ENCODE results near the gene KRT9. TPM values are rescaled to one million over a fixed set of nuclear protein-coding genes. Genes with fewer than 3 reads are reported as not detected.
"Not testable (repeated sequence)": the region's sequence is repeated elsewhere in the genome, so short reads cannot be mapped to it uniquely, and the experiment has no call there.

Gene KRT9, protein sequence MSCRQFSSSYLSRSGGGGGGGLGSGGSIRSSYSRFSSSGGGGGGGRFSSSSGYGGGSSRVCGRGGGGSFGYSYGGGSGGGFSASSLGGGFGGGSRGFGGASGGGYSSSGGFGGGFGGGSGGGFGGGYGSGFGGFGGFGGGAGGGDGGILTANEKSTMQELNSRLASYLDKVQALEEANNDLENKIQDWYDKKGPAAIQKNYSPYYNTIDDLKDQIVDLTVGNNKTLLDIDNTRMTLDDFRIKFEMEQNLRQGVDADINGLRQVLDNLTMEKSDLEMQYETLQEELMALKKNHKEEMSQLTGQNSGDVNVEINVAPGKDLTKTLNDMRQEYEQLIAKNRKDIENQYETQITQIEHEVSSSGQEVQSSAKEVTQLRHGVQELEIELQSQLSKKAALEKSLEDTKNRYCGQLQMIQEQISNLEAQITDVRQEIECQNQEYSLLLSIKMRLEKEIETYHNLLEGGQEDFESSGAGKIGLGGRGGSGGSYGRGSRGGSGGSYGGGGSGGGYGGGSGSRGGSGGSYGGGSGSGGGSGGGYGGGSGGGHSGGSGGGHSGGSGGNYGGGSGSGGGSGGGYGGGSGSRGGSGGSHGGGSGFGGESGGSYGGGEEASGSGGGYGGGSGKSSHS
- not detected in 2 replicates for total RNA-seq (2021)
- Bru-seq, nascent RNA, result not detected
- BruChase-seq, experiment 1, labeled RNA remaining after a 2-hour chase, result percentile 11 among the genes with signal in this experiment
- BruChase-seq, experiment 2, labeled RNA remaining after a 6-hour chase, result percentile 18 among the genes with signal in this experiment
- long read RNA-seq, result 0 reads

DNA sequence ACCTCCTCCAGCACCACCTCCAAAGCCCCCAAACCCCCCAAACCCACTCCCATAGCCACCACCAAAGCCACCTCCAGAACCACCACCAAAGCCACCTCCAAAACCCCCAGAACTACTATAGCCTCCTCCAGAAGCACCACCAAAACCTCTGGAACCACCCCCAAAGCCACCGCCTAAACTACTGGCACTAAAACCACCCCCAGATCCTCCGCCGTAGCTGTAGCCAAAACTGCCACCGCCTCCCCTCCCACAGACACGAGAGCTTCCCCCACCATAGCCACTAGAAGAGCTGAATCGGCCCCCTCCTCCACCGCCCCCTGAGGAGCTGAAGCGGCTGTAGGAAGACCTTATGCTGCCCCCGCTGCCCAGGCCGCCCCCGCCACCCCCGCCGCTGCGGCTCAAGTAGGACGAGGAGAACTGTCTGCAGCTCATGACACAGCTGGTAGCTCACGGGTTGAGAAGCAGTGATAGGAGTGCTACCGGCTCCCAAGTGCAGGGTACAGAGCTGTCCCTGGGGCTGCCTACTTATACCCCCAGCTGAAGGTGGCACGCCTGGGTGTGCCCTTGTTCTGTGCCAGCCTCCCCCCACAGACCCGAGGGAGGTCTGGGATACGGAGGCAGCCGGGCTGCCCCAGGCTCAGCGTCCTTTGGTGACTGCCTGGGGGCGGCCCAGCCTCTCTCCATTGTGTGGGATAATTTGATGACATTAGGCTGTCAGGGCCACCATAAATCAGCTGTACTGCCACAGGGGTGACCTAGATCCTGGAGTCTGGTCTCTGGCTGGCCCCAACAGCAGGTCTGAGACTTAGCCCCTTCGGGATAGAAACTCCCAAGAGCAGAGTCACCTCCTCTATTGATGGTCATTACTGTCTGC lies at the start of gene KRT9:
Gene KRT9, minus strand, starts transcription at position 499 of the 874 bp plus-strand sequence. Its CDS starts 67 bp downstream, at position 432.
- no peaks in the 10 kb centered on the region for H3K27me3 ChIP-seq (replicated peaks; ENCODE audit: insufficient read depth, low read depth, low read length, poor library complexity)
- intact Hi-C loops (cut with micrococcal nuclease; ENCODE audit: unreplicated experiment), result no loop called here
- no peak for DNase-seq (ENCODE audit: low spot score)
- no peaks in the 10 kb centered on the region for H3K36me3 ChIP-seq (ENCODE audit: insufficient read depth, low read length, poor library complexity, severe bottlenecking)
- ChIA-PET POLR2A (ENCODE audit: low non-redundant PET) (no interaction called here), CTCF (no interaction called here)
- no peaks in the 10 kb centered on the region for H3K9me3 ChIP-seq (ENCODE audit: low read depth, low read length, poor library complexity, severe bottlenecking)
- TF ChIP-seq, protein P1, sequence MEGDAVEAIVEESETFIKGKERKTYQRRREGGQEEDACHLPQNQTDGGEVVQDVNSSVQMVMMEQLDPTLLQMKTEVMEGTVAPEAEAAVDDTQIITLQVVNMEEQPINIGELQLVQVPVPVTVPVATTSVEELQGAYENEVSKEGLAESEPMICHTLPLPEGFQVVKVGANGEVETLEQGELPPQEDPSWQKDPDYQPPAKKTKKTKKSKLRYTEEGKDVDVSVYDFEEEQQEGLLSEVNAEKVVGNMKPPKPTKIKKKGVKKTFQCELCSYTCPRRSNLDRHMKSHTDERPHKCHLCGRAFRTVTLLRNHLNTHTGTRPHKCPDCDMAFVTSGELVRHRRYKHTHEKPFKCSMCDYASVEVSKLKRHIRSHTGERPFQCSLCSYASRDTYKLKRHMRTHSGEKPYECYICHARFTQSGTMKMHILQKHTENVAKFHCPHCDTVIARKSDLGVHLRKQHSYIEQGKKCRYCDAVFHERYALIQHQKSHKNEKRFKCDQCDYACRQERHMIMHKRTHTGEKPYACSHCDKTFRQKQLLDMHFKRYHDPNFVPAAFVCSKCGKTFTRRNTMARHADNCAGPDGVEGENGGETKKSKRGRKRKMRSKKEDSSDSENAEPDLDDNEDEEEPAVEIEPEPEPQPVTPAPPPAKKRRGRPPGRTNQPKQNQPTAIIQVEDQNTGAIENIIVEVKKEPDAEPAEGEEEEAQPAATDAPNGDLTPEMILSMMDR (conservative IDR thresholded peaks at IDR 0.05; ENCODE audit: low read depth, low read length), result no peak
- no peak for TF ChIP-seq EZH2 (IDR thresholded peaks at IDR 0.05; ENCODE audit: borderline replicate concordance, low read depth, low read length, poor library complexity, severe bottlenecking)
- BruUV-seq (replicated peaks), result no TSS peak
- H3K4me3 ChIP-seq (ENCODE audit: low read depth, low read length, poor library complexity, severe bottlenecking), result no peak within 1 kb of the TSS
- H3K27ac ChIP-seq (ENCODE audit: low read depth, low read length, poor library complexity, severe bottlenecking), result no peak within 1 kb of the TSS
- no peaks in the 10 kb centered on the region for H3K4me1 ChIP-seq (ENCODE audit: insufficient read depth, low read length, poor library complexity, severe bottlenecking)

DNA sequence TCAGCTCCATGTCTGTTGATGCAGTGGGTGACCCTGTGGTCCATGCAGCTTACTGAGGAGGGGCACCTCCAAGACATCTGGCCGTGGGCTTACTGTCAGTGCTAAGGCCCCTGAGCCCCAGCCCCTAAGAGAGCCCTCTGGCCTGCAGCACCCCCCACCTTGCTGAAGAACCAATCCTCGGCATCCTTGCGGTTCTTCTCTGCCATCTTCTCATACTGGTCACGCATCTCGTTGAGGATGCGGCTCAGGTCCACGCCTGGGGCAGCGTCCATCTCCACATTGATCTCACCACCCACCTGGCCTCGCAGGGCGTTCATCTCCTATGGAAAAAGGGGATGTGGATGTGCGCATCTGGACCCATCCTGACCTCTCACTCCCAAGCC lies 49.6 kb upstream of the KRT9 start:
- H3K27me3 ChIP-seq (replicated peaks; ENCODE audit: insufficient read depth, low read depth, low read length, poor library complexity); H3K36me3 ChIP-seq (ENCODE audit: insufficient read depth, low read length, poor library complexity, severe bottlenecking); H3K9me3 ChIP-seq (ENCODE audit: low read depth, low read length, poor library complexity, severe bottlenecking); POLR2A ChIA-PET (ENCODE audit: low non-redundant PET); H3K4me3 ChIP-seq (ENCODE audit: low read depth, low read length, poor library complexity, severe bottlenecking); BruUV-seq (replicated peaks); DNase-seq (ENCODE audit: low spot score); intact Hi-C loops (cut with micrococcal nuclease; ENCODE audit: unreplicated experiment): not testable (repeated sequence)
- CTCF ChIA-PET, result interaction anchor here (1.0 kb wide), 1 partner anchor 42 kb away, joined by 3 read pairs; no protein-coding TSS in a partner anchor
- peaks cover 17% of the 10 kb centered on the region for H3K4me1 ChIP-seq (ENCODE audit: insufficient read depth, low read length, poor library complexity, severe bottlenecking)
- H3K27ac ChIP-seq (ENCODE audit: low read depth, low read length, poor library complexity, severe bottlenecking), result peak overlapping the region; percentile 75

DNA sequence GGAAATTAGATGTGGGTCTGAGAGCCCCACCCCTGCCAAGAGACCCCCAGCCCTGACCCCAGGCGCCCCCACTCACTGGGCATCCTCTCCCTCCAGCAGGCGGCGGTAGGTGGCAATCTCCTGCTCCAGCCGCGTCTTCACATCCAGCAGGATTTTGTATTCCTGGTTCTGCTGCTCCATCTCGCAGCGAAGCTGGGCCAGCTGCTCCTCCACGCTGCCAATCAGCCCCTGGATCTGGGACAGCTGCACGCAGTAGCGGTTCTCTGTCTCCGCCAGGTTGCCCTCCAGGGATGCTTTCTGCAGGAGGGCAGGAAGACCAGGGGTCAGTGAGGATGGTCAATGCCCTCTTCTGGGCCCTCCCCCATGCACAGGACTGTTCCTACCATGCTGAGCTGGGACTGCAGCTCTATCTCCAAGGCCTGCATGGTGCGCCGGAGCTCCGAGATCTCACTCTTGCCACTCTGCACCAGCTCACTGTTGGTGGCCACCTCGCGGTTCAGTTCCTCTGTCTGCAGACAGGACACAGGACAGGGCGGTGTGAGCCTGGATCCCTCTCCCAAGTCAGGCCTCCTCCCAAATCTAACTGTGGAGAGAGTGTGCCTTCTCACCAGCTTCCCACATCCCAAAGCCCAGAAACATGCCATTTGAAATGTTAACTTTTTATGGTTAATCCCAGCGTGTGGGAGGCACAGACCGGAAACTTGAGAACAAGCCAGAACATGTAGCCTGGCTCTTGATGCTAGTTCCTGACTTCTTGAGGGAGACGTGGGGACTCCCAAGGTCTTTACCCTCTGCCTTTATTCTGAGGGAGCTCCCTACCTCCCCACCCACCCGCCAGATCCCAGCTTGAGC lies 49.0 kb upstream of the KRT9 start:
- no peaks in the 10 kb centered on the region for H3K36me3 ChIP-seq (ENCODE audit: insufficient read depth, low read length, poor library complexity, severe bottlenecking)
- intact Hi-C loops (cut with micrococcal nuclease; ENCODE audit: unreplicated experiment), result no loop called here
- H3K4me1 ChIP-seq (ENCODE audit: insufficient read depth, low read length, poor library complexity, severe bottlenecking), result peaks cover 17% of the 10 kb centered on the region
- peak overlapping the region; percentile 75 for H3K27ac ChIP-seq (ENCODE audit: low read depth, low read length, poor library complexity, severe bottlenecking)
- BruUV-seq (replicated peaks), result TSS peak; percentile 77
- TF ChIP-seq EZH2 (IDR thresholded peaks at IDR 0.05; ENCODE audit: borderline replicate concordance, low read depth, low read length, poor library complexity, severe bottlenecking), result no peak
- TF ChIP-seq, protein P1 (conservative IDR thresholded peaks at IDR 0.05; ENCODE audit: low read depth, low read length), result no peak
- no peaks in the 10 kb centered on the region for H3K27me3 ChIP-seq (replicated peaks; ENCODE audit: insufficient read depth, low read depth, low read length, poor library complexity)
- CTCF ChIA-PET, result interaction anchor here (1.0 kb wide), 1 partner anchor 41 kb away, joined by 3 read pairs; no protein-coding TSS in a partner anchor
- DNase-seq (ENCODE audit: low spot score), result peak; percentile 73
- no peaks in the 10 kb centered on the region for H3K9me3 ChIP-seq (ENCODE audit: low read depth, low read length, poor library complexity, severe bottlenecking)
- no peak overlapping the region for H3K4me3 ChIP-seq (ENCODE audit: low read depth, low read length, poor library complexity, severe bottlenecking)
- POLR2A ChIA-PET (ENCODE audit: low non-redundant PET), result no interaction called here

DNA sequence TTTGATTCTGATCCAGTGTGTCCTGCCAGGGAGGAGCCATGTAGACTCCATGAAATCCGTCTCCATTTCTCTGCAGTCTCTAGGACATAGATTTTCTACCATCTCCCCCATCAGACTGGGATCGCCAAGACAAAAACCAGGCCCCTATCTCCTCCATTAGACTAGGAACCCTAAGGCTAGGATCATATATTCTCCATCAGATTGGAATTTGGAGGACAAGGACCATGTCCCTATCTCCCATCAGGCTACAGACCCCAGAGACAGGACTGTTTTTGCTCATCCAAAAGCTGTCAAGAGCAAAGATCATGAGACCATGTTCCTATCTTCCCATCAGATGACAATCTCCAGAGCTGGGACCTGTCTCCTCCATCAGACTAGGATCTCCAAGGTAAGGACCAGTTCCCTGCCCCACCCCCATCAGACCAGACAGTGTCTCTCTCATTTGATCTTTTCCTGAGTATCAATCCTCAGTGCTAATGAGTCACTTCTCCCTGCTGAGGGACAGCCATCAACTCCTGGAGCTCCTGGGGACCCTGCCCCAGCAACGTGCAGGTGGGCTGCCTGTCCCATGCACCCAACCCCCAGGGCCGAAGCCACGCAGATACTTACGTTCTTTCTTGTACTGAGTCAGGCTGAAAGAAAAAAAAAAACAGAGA lies 48.2 kb upstream of the KRT9 start:
- peaks cover 17% of the 10 kb centered on the region for H3K4me1 ChIP-seq (ENCODE audit: insufficient read depth, low read length, poor library complexity, severe bottlenecking)
- intact Hi-C loops (cut with micrococcal nuclease; ENCODE audit: unreplicated experiment); H3K27me3 ChIP-seq (replicated peaks; ENCODE audit: insufficient read depth, low read depth, low read length, poor library complexity); H3K4me3 ChIP-seq (ENCODE audit: low read depth, low read length, poor library complexity, severe bottlenecking); CTCF ChIA-PET; H3K27ac ChIP-seq (ENCODE audit: low read depth, low read length, poor library complexity, severe bottlenecking); BruUV-seq (replicated peaks); H3K36me3 ChIP-seq (ENCODE audit: insufficient read depth, low read length, poor library complexity, severe bottlenecking); H3K9me3 ChIP-seq (ENCODE audit: low read depth, low read length, poor library complexity, severe bottlenecking); DNase-seq (ENCODE audit: low spot score); POLR2A ChIA-PET (ENCODE audit: low non-redundant PET): not testable (repeated sequence)
